Fibroblast of skin of right biceps (primary cell): ENCODE results near the gene DNAJC5.
"Not testable (repeated sequence)": the region's sequence is repeated elsewhere in the genome, so short reads cannot be mapped to it uniquely, and the experiment has no call there.

ENCODE experiments used
- DNase-seq: peaks from one replicate; pipeline ENCODE4 v3.0.0-alpha.2; 2013

The DNAJC5 gene

DNA sequence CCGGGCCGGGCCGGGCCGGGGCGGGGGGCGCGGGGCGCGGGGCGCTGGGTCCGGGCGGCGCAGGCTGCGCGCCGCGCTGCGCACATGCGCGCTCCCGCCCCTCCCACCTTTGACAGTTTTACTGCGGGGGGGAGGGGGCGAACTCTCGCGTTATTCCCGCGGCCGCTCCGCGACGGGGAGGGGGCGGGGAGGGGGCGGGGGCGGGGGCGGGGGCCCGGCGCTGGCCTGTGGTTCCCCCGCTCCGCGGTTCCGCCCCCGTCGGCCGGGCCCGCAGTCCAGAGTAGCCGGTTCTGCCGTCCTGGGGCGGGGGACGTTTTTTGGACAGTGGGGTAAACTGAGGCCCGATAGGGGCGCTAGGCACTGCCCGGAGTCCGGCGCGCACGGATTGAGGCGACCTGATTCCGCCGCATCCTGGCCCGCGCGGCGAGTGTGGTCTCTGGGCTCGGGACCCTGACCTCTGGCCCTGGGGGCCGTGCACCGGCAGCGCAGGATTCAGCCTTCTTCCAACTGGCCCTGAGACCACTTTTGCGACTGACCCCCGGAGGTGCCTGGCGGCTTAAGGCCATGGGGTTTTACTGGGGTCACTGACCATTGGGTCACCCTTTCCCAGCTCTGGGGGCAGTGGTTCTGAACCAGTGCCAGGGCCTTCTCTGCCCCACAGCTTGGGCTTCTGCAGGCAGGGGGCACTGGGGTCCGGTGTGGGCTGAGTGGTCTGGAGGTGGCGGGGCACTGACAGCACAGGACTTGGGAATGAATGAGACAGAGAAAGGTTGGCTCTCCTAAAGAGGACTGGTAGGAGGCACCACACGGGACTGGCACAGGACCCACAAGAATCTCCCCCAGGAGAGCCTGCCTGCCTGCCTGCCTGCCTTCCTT, 75.2 kb downstream of the DNAJC5 start, which contains the start of gene ZNF512B:
Gene ZNF512B (minus strand): TSS at position 93 of the 876 bp plus-strand sequence. CDS start 1,980 bp downstream, outside the sequence.
- DNase-seq: peak; percentile 78

GRCh38 chr20:63970714-63971431, 75.9 kb downstream of the DNAJC5 start:
- DNase-seq: no peak

DNA sequence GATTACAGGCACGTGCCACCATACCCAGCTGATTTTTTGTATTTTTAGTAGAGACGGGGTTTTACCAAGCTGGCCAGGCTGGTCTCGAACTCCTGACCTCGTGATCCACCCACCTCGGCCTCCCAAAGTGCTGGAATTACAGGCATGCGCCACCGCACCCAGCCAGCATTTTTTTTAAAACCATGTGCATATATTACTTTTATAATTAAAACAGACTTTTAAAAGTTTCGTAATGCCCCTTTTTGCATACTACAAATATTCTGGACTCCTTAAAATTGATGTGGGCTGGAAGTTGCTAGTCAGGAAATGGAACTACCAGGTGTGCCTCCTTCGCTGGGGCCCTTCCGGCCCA, 77.0 kb downstream of the DNAJC5 start:
- DNase-seq: not testable (repeated sequence)

DNA sequence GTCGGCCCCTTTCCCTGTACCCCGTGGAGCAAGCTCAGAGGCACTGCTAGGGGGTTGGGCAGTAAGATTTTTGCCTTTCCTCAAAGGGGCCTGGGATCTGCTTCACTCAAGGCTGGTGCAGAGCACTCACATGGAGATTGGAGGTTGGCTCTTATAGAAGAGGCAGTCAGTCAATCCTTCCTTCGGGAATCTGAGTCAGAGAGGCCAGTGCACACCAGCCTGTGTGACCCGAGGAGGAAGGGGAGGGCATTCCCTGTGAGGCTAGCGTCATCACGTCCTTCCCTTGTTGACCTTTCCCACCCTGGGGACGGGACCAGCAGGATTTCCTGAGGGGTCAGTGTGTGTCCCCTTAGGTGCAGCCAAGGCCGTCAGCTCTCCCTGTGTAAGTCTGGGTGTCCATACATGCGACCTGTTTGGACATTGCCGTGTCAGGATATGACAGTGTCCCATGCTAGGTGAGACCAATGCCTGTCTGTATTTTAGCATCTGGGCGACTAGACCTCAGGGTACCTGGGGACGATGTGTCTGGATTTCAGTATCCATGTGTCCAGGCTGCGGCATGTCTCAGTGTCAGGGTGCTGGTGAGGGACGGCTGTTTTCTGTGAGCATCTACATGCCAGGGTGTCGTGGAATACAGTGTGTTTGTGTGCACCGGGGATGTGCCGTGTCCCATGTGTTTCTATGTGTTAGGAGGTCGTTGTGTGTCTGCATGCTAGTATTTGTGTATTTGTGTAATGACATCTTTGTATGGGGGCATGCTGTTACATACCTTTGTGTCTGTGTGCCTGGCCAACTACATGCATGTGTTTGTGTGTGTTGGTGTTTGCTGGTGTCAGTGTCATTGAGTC, 77.6 kb downstream of the DNAJC5 start:
- DNase-seq: no peak

GRCh38 chr20:63973160-63973479, 78.2 kb downstream of the DNAJC5 start:
- DNase-seq: no peak

- peak; percentile 73 for DNase-seq
These were observed 78.9 kb downstream of the DNAJC5 start for GRCh38 chr20:63973636-63974401.

DNA sequence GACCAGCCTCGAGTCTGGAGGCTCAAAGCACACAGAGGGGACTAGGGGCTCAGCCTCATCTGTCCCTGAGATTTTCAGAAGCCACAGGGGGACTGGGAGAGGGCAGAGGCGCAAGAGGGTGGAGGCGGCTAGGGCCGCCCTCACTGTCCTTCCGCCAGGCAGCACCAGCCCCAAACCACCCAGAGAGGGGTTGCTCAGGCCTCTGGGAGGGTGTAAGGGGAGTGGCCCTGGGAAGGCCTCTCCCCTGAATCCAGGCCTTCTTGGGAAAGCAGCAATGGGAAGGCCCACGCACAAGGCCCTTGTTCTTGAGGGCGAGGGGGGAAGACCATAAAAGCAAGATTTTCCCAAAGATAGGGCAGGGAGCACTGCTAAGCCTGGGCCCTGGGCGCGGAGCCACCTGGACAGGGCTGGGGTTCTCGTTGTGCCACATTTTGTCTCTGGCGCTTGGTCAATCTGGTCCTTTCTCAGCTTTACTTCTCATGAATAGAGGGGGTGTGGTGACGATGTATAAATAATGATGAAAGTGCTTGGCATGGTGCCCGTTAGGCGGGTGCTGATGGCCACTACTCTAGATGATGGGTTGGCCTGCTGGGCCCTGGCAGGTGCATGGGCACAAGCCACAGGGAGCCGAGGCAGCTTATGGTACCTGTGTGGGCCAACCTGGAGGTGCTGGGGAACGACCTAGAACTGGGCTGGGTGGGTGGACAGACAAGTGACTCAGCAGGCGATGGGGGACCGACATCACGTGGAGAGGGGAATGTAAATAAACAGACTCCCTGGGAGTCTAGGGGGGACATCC, 79.7 kb downstream of the DNAJC5 start:
- no peak for DNase-seq

- DNase-seq: not testable (repeated sequence)
These were observed 81.6 kb downstream of the DNAJC5 start for GRCh38 chr20:63976511-63976910.

GRCh38 chr20:63976980-63977738, 82.2 kb downstream of the DNAJC5 start:
- DNase-seq: no peak

DNA sequence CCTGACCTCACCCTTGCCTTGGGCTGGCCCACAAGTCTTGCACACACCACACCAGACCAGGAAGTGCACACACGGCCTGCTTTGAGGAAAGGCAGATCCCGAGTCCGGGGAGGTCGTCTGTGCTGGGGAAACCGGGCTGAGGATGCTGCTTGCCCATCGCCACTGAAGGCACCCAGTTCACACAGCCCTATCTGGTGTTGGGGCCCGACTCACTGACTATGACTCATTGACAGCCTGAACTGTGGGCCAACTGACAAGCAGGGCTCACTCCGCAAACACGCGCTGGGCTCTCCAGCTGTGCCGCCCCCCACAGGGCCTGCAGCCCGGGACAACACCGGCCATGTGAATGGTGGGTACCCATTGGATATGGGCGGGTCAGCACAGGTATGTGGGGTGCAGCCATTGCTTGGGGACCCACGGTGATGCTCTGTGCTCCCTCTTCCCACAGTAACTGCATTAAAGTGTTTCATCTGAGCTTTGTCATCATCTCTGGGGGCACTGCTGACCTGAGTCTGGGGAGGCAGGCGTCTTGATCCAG, 82.9 kb downstream of the DNAJC5 start:
- DNase-seq: peak; percentile 67

GRCh38 chr20:63978319-63979228, 83.6 kb downstream of the DNAJC5 start:
- peak; percentile 36 for DNase-seq

GRCh38 chr20:63979229-63979556, 84.3 kb downstream of the DNAJC5 start:
- no peak for DNase-seq

GRCh38 chr20:63979557-63980316, 84.8 kb downstream of the DNAJC5 start, which contains the start of gene SAMD10:
Gene SAMD10, minus strand, starts transcription at chr20:63979642. Its CDS starts 175 bp downstream, at chr20:63979467.
- DNase-seq: peak; percentile 46

DNA sequence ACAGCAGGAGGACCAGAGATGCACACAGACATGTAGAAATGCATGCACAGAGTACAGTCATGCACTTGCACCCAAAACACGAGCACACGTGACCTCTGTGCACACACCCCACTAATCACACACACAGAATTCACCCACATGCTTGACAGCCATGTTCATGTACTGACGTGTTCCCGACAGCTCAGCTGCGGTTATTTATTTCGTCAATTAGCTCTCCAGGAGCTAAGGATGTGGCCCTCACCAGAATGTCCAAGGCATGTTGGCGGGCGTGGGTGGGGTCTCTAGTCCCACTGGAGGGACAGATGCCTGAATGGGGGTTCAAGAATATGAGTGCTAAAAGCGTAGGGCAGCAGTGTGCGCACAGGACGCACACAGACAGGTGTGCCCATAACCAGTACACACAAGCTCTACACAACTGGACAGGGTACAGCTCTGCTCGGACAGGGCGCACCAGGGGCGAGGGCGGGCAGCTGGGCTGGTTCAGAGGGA, 85.4 kb downstream of the DNAJC5 start:
- DNase-seq: peak; percentile 37

DNA sequence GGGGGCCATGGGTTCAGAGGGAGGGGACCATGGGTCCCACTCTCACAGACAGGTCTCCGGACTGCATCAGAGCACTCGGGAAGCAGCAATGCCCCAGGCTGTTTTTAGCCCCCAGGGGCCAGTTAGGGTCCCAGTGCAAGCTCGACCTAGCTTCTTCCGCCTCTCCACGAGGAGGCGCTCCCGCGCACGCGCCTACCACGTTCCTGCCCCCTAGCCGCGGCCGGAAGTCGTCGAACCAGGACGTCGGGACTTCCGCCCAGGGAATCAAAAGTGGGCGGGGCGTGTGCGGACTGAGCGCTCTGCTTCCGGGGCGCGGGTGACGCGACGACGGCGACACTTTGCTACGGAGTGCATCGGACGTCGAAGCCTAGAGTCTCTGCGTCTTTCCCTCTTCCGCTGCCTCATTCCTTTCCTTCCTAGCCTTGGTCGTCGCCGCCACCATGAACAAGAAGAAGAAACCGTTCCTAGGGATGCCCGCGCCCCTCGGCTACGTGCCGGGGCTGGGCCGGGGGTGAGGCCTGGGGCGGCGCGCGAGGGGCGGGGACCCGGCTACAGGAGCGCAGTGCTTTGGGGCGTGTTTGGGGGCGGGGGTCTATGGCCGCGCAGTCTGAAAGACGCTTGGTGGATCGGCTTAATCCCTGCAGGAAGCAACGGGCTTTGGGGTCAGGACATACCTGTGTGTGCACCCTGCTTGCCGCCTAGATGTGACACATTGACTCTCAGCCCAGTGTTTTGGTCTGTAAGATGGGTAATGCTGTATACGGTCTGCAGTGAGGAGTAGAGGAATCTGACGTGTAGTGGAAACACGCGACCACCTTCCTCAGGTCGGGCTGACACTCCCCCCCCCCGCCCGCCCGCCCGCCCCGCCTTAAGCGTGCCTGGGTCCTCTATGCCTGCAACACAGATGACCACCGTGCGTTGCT, 86.1 kb downstream of the DNAJC5 start, which contains the start of gene PRPF6:
Gene PRPF6 (plus strand): TSS at position 327 of the 923 bp plus-strand sequence. CDS start 114 bp downstream, at position 441.
- DNase-seq: peak; percentile 96

- no peak for DNase-seq
These were observed 88.0 kb downstream of the DNAJC5 start for GRCh38 chr20:63982937-63983336.
